Endothelial cell of umbilical vein (primary cell): Measurements from ENCODE around the gene MUC4. TPM values are rescaled to one million over a fixed set of nuclear protein-coding genes. Genes with fewer than 3 reads are reported as not detected.
"Not testable (repeated sequence)": the region's sequence is repeated elsewhere in the genome, so short reads cannot be mapped to it uniquely, and the experiment has no call there.

Experiments used
- BruUV-seq: library from RNA; stranded (reverse); fragments of 400-500 nt; replicated peaks from 2 replicates; lab custom pipeline; 2021; lab: Mats Ljungman, UMichigan
- CTCF ChIA-PET: fragments of 300-600, 350-600 bp; sonication (Branson Sonifier 250); formaldehyde crosslinking; loops from one replicate; lab custom pipeline; 2021; ENCODE audit warnings: antibody characterized with exemption, inconsistent platforms; lab: Charles Lee
- POLR2A ChIA-PET: fragments of 300-600, 350-600 bp; sonication (Branson Sonifier 250); formaldehyde crosslinking; loops from one replicate; lab custom pipeline; 2021; ENCODE audit warnings: antibody characterized with exemption, inconsistent platforms; lab: Charles Lee
- DNase-seq: peaks from one replicate; pipeline ENCODE4 v3.0.0-alpha.2; 2011; ENCODE audit warnings: low read depth, low spot score
- FAIRE-seq: peaks from 2 replicates; lab custom pipeline; 2011; peaks lifted over from hg19 to GRCh38; lab: Jason Lieb, UNC
- H2AFZ ChIP-seq: 2 replicates; pipeline ENCODE4 v1.6.0; 2012; ENCODE audit warnings: low read depth, low read length, control low read depth, inconsistent platforms
- H3K27ac ChIP-seq: 2 replicates; pipeline ENCODE4 v1.5.1; 2011; ENCODE audit warnings: low read depth, mild to moderate bottlenecking, control low read depth, low read length, moderate library complexity; ENCODE audit not compliant: insufficient read depth
- H3K27me3 ChIP-seq, 2 experiments: 2 replicates each; pipeline versions ENCODE4 v1.6.0 to v1.6.1; 2011; ENCODE audit warnings: low read length in 2 of 2, mixed read lengths in 1 of 2; ENCODE audit not compliant: control insufficient read depth in 2 of 2, insufficient read depth in 2 of 2
- H3K36me3 ChIP-seq, 2 experiments: 2 replicates in 1 of 2; 3 replicates in 1 of 2; pipeline ENCODE4 v1.5.1; 2011; ENCODE audit warnings: low read length in 2 of 2, mild to moderate bottlenecking in 1 of 2, moderate library complexity in 1 of 2; ENCODE audit not compliant: control insufficient read depth in 2 of 2, insufficient read depth in 2 of 2; ENCODE audit errors: extremely low read depth in 1 of 2
- H3K4me1 ChIP-seq: 3 replicates; pipeline ENCODE4 v1.5.1; 2011; ENCODE audit warnings: mild to moderate bottlenecking, low read length; ENCODE audit not compliant: control insufficient read depth, insufficient read depth; ENCODE audit errors: extremely low read depth
- H3K4me2 ChIP-seq: 2 replicates; pipeline ENCODE4 v1.6.1; 2011; ENCODE audit warnings: low read length, control low read depth, mixed read lengths; ENCODE audit not compliant: insufficient read depth
- H3K4me3 ChIP-seq, 3 experiments: fragments of 200-600 bp in 1 of 3; sonication (generic), shearing (Covaris generic) in 1 of 3; replicated peaks in 1 of 3; 2 replicates each; pipeline ENCODE4 v1.5.1; 2011 to 2016; ENCODE audit warnings: control low read depth in 3 of 3, low read length in 3 of 3, mild to moderate bottlenecking in 2 of 3, inconsistent platforms in 1 of 3, low read depth in 1 of 3, moderate library complexity in 1 of 3; ENCODE audit not compliant: insufficient read depth in 1 of 3
- H3K79me2 ChIP-seq: 2 replicates; pipeline ENCODE4 v1.6.0; 2012; ENCODE audit warnings: low read length, inconsistent platforms; ENCODE audit not compliant: control insufficient read depth, insufficient read depth
- H3K9ac ChIP-seq: replicated peaks from 2 replicates; pipeline ENCODE3; 2011; ENCODE audit warnings: low read length, control low read depth; ENCODE audit not compliant: insufficient read depth; ENCODE audit errors: extremely low read depth
- H3K9me1 ChIP-seq: replicated peaks from 3 replicates; pipeline ENCODE4 v1.6.0; 2011; ENCODE audit warnings: mild to moderate bottlenecking, low read length; ENCODE audit not compliant: control insufficient read depth, insufficient read depth; ENCODE audit errors: extremely low read depth
- H3K9me3 ChIP-seq: replicated peaks from 2 replicates; pipeline ENCODE4 v1.5.1; 2012; ENCODE audit warnings: low read length, inconsistent platforms; ENCODE audit not compliant: control insufficient read depth, insufficient read depth
- H4K20me1 ChIP-seq: replicated peaks from 2 replicates; pipeline ENCODE3; 2011; ENCODE audit warnings: mild to moderate bottlenecking, low read length; ENCODE audit not compliant: control insufficient read depth, insufficient read depth; ENCODE audit errors: extremely low read depth
- EZH2 ChIP-seq: IDR thresholded peaks from 2 replicates; pipeline ENCODE4 v1.6.1; 2012; ENCODE audit warnings: borderline replicate concordance, low read depth, mild to moderate bottlenecking, moderate library complexity, low read length, inconsistent platforms; ENCODE audit not compliant: severe bottlenecking
- FOS ChIP-seq: IDR thresholded peaks from 2 replicates; pipeline ENCODE4 v1.6.1; 2011; ENCODE audit warnings: mild to moderate bottlenecking, low read length, moderate library complexity, borderline replicate concordance; ENCODE audit not compliant: insufficient read depth
- GATA2 ChIP-seq: IDR thresholded peaks from 2 replicates; pipeline ENCODE4 v1.7.0; 2011; ENCODE audit warnings: low read depth, mild to moderate bottlenecking, moderate library complexity, mixed read lengths, low read length; ENCODE audit not compliant: insufficient read length, insufficient read depth
- JUN ChIP-seq: IDR thresholded peaks from 2 replicates; pipeline ENCODE4 v1.6.1; 2011; ENCODE audit warnings: borderline replicate concordance, low read depth; ENCODE audit not compliant: insufficient read length, insufficient read depth
- MYC ChIP-seq: IDR thresholded peaks from one replicate; pipeline ENCODE4 v1.6.1; 2011; ENCODE audit warnings: mild to moderate bottlenecking, low read depth, low read length
- POLR2A ChIP-seq: IDR thresholded peaks from 2 replicates; pipeline ENCODE4 v1.6.1; 2012; ENCODE audit warnings: low read depth, mild to moderate bottlenecking, control low read depth, low read length
- POLR2AphosphoS5 ChIP-seq: IDR thresholded peaks from 2 replicates; pipeline ENCODE4 v1.6.1; 2012; ENCODE audit warnings: low read depth, mild to moderate bottlenecking, control low read depth, low read length, moderate library complexity; ENCODE audit not compliant: insufficient read depth
- dilution Hi-C: fragments of 300-500 bp; cut with MboI; formaldehyde crosslinking; loops from one replicate; pipeline ENCODE4 v1.15.0; 2019; ENCODE audit warnings: low sequenced_read_pairs; ENCODE audit not compliant: extremely low pct_ligation_motif_present
- intact Hi-C: fragments of 100-400 bp; cut with micrococcal nuclease; formaldehyde crosslinking; loops from one replicate; pipeline ENCODE4 v1.10.0; 2022
- polyA plus RNA-seq, 4 experiments: library from polyadenylated mRNA; depleted of rRNA in 3 of 4; stranded (reverse) in 3 of 4; unstranded in 1 of 4; fragments of >200 nt; gene quantifications; 2 replicates each; pipeline versions ENCODE4 v1.2.1 to v1.2.3, GENCODE V29; 2011 to 2012; ENCODE audit warnings: missing spikeins in 1 of 4
- total RNA-seq: library from RNA; stranded (reverse); gene quantifications from 2 replicates; pipeline ENCODE4 v1.2.3, GENCODE V29; 2021
- TF ChIP-seq, protein P1 (sequence below): IDR thresholded peaks from 2 replicates; pipeline ENCODE4 v1.6.1; 2011; ENCODE audit not compliant: insufficient read depth, insufficient read length
- TF ChIP-seq, protein P2 (sequence below), 2 donors: IDR thresholded peaks; 1 replicate in 1 of 2; 2 replicates in 1 of 2; pipeline ENCODE4 v1.5.1; 2011; ENCODE audit warnings: low read length in 2 of 2, mild to moderate bottlenecking in 2 of 2, moderate library complexity in 2 of 2, control low read depth in 1 of 2, inconsistent platforms in 1 of 2, low read depth in 1 of 2; ENCODE audit not compliant: insufficient read depth in 1 of 2; ENCODE audit errors: extremely low read depth in 1 of 2

The MUC4 gene
- total and polyA plus RNA-seq, 2 donors (not counting 3 experiments of a cell fraction or from before 2014, with no cell fraction given) = 0.04 TPM; not detected in 1

DNA sequence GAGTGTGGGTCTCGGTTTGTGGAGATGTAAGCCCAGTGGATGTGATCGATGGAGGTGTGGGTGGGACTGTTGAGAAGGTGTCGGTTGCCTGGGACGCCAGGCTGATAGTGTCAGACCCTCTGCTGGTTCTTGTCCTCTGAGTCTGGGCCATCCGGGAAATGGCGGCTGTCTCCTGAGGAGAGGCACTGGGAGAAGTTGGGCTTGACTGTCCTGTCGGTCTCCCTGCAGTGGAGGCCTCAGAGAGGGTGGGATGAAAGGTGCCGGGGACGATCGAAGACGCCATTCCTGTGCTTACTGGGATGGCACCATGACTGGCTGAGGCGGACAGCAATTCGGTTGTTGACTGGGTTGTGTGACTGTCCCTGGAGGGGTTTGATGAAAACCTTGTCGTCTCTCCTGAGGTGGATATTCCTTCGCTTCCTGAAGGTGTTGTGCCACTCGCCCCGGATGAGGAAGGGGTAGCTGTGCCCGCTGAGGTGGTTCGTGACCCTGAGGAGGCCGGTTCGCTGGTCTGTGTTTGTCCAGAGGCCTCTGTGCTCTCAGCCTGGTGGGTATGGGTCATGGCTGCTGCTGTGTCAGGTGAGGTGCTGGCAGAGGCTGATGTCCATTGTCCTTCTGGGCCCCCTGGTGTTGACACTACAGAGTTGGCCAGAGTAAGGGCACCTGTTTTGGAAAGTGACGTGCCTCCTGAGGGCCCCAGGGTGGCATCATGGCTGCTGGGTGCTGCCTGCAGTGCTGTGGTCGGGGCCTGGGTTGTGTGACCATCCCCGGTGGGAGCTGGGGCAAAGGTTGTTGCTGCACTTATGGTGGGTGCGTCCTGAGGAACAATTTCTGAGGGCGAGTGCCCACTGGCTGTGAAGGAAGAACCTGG, 22.8 kb downstream of the MUC4 start:
- BruUV-seq = no TSS peak
- H3K27ac ChIP-seq = no peak overlapping the region
- no peak for DNase-seq
- TF ChIP-seq JUN (no peak), POLR2A (no peak), MYC (no peak), GATA2 (no peak), POLR2AphosphoS5 (no peak), EZH2 (no peak), FOS (no peak)
- TF ChIP-seq, protein P1, sequence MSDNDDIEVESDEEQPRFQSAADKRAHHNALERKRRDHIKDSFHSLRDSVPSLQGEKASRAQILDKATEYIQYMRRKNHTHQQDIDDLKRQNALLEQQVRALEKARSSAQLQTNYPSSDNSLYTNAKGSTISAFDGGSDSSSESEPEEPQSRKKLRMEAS = no peak
- TF ChIP-seq, protein P2, sequence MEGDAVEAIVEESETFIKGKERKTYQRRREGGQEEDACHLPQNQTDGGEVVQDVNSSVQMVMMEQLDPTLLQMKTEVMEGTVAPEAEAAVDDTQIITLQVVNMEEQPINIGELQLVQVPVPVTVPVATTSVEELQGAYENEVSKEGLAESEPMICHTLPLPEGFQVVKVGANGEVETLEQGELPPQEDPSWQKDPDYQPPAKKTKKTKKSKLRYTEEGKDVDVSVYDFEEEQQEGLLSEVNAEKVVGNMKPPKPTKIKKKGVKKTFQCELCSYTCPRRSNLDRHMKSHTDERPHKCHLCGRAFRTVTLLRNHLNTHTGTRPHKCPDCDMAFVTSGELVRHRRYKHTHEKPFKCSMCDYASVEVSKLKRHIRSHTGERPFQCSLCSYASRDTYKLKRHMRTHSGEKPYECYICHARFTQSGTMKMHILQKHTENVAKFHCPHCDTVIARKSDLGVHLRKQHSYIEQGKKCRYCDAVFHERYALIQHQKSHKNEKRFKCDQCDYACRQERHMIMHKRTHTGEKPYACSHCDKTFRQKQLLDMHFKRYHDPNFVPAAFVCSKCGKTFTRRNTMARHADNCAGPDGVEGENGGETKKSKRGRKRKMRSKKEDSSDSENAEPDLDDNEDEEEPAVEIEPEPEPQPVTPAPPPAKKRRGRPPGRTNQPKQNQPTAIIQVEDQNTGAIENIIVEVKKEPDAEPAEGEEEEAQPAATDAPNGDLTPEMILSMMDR (IDR thresholded peaks at IDR 0.05; ENCODE audit: extremely low read depth in 1 of 2, insufficient read depth in 1 of 2, low read depth in 1 of 2, low read length in 2 of 2) = no peak
- H3K4me1 ChIP-seq = no peaks in the 10 kb centered on the region
- no peaks in the 10 kb centered on the region for H3K27me3 ChIP-seq
- POLR2A ChIA-PET = no interaction called here
- no peak overlapping the region for H3K4me2 ChIP-seq
- CTCF ChIA-PET = interaction anchor here (1.5 kb wide), 1 partner anchor 62 kb away, joined by 3 read pairs; no protein-coding TSS in a partner anchor
- no peaks in the 10 kb centered on the region for H4K20me1 ChIP-seq
- H3K9ac ChIP-seq = no peak overlapping the region
- H3K9me3 ChIP-seq = no peaks in the 10 kb centered on the region
- no peak for FAIRE-seq
- no peaks in the 10 kb centered on the region for H3K79me2 ChIP-seq
- no peak overlapping the region for H3K4me3 ChIP-seq
- dilution Hi-C loops = no loop called here
- intact Hi-C loops = no loop called here
- H2AFZ ChIP-seq = no peak overlapping the region
- H3K9me1 ChIP-seq = no peaks in the 10 kb centered on the region
- no peaks in the 10 kb centered on the region for H3K36me3 ChIP-seq

DNA sequence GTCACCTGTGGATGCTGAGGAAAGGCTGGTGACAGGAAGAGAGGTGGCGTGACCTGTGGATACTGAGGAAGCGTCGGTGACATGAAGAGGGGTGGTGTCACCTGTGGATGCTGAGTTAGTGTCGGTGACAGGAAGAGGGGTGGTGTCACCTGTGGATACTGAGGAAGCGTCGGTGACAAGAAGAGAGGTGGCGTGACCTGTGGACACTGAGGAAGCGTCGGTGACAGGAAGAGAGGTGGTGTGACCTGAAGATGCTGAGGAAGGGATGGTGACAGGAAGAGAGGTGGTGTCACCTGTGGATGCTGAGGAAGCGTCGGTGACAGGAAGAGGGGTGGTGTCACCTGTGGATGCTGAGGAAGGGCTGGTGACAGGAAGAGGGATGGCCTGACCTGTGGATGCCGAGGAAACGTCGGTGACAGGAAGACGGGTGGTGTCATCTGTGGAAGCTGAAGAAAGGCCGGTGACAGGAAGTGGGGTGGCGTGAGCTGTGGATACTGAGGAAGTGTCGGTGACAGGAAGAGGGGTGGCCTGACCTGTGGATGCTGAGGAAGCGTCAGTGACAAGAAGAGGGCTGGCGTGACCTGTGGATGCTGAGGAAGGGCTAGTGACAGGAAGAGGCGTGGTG, 25.8 kb downstream of the MUC4 start:
- H3K4me2 ChIP-seq, H3K27me3 ChIP-seq, CTCF ChIA-PET, H3K9ac ChIP-seq, H3K27ac ChIP-seq, POLR2A ChIA-PET, BruUV-seq, FAIRE-seq, H3K9me3 ChIP-seq, H3K4me3 ChIP-seq, H3K9me1 ChIP-seq, H4K20me1 ChIP-seq, DNase-seq, intact Hi-C loops, H2AFZ ChIP-seq, H3K4me1 ChIP-seq, H3K79me2 ChIP-seq, dilution Hi-C loops, H3K36me3 ChIP-seq: not testable (repeated sequence)
